Bronchus fibroblast of lung (primary cell): Measurements from ENCODE around the gene SLC35G6. TPM values are rescaled to one million over a fixed set of nuclear protein-coding genes. Genes with fewer than 3 reads are reported as not detected.

Source experiments
- total RNA-seq: library from RNA; depleted of rRNA; stranded (reverse); fragments of >200 nt; gene quantifications from 2 replicates; pipeline ENCODE4 v1.2.3, GENCODE V29; 2015

Gene SLC35G6
- not detected in 2 replicates for total RNA-seq

GRCh38 chr17:7481275-7481674, at the start of gene SLC35G6:
Gene SLC35G6, plus strand, starts transcription at chr17:7481446. Its CDS starts 71 bp downstream, at chr17:7481517.

GRCh38 chr17:7439462-7440112, 41.7 kb upstream of the SLC35G6 start, which contains the start of gene FGF11:
Gene FGF11, plus strand, starts transcription at chr17:7439512. Its CDS starts 109 bp downstream, at chr17:7439621.

GRCh38 chr17:7444682-7445618, 36.3 kb upstream of the SLC35G6 start, which contains the start of gene CHRNB1:
Gene CHRNB1, plus strand, starts transcription at chr17:7445061. Its CDS starts 67 bp downstream, at chr17:7445128.

GRCh38 chr17:7479213-7480088, 1.8 kb upstream of the SLC35G6 start, which contains the start of gene ZBTB4:
Gene ZBTB4, minus strand, starts transcription at chr17:7479631. Its CDS starts 12,830 bp downstream, at chr17:7466801.

GRCh38 chr17:7484067-7484918, 3.0 kb downstream of the SLC35G6 start, which contains the start of gene POLR2A:
Gene POLR2A, plus strand, starts transcription at chr17:7484366.

Other genes with a start within 250 kb of the SLC35G6 start
- gene DVL2, start 246.9 kb upstream of the SLC35G6 start, total RNA-seq = 57.5 and 65.3 TPM in 2 replicates
- 41.5 and 42.4 TPM in 2 replicates for gene PHF23, start 242.0 kb upstream of the SLC35G6 start, total RNA-seq
- gene GABARAP, start 239.0 kb upstream of the SLC35G6 start, total RNA-seq = 213 and 286 TPM in 2 replicates
- gene CTDNEP1, start 229.7 kb upstream of the SLC35G6 start, total RNA-seq = 58.0 and 67.5 TPM in 2 replicates
- gene ELP5, start 229.2 kb upstream of the SLC35G6 start, total RNA-seq = 37.8 and 40.9 TPM in 2 replicates
- gene CLDN7, start 219.0 kb upstream of the SLC35G6 start, total RNA-seq = 11.3 and 13.1 TPM in 2 replicates
- gene SLC2A4, start 199.7 kb upstream of the SLC35G6 start, total RNA-seq = 0.15 and 1.0 TPM in 2 replicates
- 0.34 TPM in 1 of 2 replicates, not detected in the other for gene YBX2, start 186.8 kb upstream of the SLC35G6 start, total RNA-seq
- 783 and 934 TPM in 2 replicates for gene EIF5A, start 173.8 kb upstream of the SLC35G6 start, total RNA-seq
- gene GPS2, start 166.1 kb upstream of the SLC35G6 start, total RNA-seq = 70.6 and 96.3 TPM in 2 replicates
- gene NEURL4, start 152.1 kb upstream of the SLC35G6 start, total RNA-seq = 9.9 and 12.2 TPM in 2 replicates
- gene ACAP1, start 144.9 kb upstream of the SLC35G6 start, total RNA-seq = 0.50 and 1.2 TPM in 2 replicates
- 7.6 and 7.9 TPM in 2 replicates for gene KCTD11, start 129.3 kb upstream of the SLC35G6 start, total RNA-seq
- gene TMEM95, start 126.3 kb upstream of the SLC35G6 start, total RNA-seq = 0.15 TPM in 1 of 2 replicates, not detected in the other
- under 0.01 TPM in 1 of 2 replicates, not detected in the other for gene TNK1, start 100.4 kb upstream of the SLC35G6 start, total RNA-seq
- gene PLSCR3, start 86.9 kb upstream of the SLC35G6 start, total RNA-seq = 43.9 and 45.8 TPM in 2 replicates
- gene TMEM256, start 77.3 kb upstream of the SLC35G6 start, total RNA-seq = 213 and 214 TPM in 2 replicates
- gene NLGN2, start 73.6 kb upstream of the SLC35G6 start, total RNA-seq = 9.1 and 10.3 TPM in 2 replicates
- not detected in 2 replicates for gene SPEM1, start 61.1 kb upstream of the SLC35G6 start, total RNA-seq
- not detected in 2 replicates for gene SPEM2, start 55.8 kb upstream of the SLC35G6 start, total RNA-seq
- gene SPEM3, start 52.6 kb upstream of the SLC35G6 start, total RNA-seq = not detected in 2 replicates
- 2.2 and 3.5 TPM in 2 replicates for gene TMEM102, start 46.0 kb upstream of the SLC35G6 start, total RNA-seq
- 0.30 TPM in 1 of 2 replicates, not detected in the other for gene FGF11, start 41.9 kb upstream of the SLC35G6 start, total RNA-seq
- gene CHRNB1, start 36.4 kb upstream of the SLC35G6 start, total RNA-seq = 2.0 and 3.6 TPM in 2 replicates
- gene ZBTB4, start 1.8 kb upstream of the SLC35G6 start, total RNA-seq = 15.3 and 16.6 TPM in 2 replicates
- 21.5 and 22.1 TPM in 2 replicates for gene POLR2A, start 2.9 kb downstream of the SLC35G6 start, total RNA-seq
- 21.4 and 23.6 TPM in 2 replicates for gene TNFSF12, start 67.6 kb downstream of the SLC35G6 start, total RNA-seq
- 1.2 TPM in 2 replicates for gene TNFSF13, start 77.3 kb downstream of the SLC35G6 start, total RNA-seq
- 70.2 and 87.8 TPM in 2 replicates for gene SENP3, start 80.5 kb downstream of the SLC35G6 start, total RNA-seq
- 27.7 and 27.8 TPM in 2 replicates for gene CD68, start 98.2 kb downstream of the SLC35G6 start, total RNA-seq
- gene MPDU1, start 102.4 kb downstream of the SLC35G6 start, total RNA-seq = 243 and 251 TPM in 2 replicates
- gene SOX15, start 108.6 kb downstream of the SLC35G6 start, total RNA-seq = 2.4 and 2.7 TPM in 2 replicates
- gene FXR2, start 133.5 kb downstream of the SLC35G6 start, total RNA-seq = 30.6 and 36.0 TPM in 2 replicates
- 34.1 and 35.5 TPM in 2 replicates for gene SAT2, start 146.4 kb downstream of the SLC35G6 start, total RNA-seq
- gene SHBG, start 148.7 kb downstream of the SLC35G6 start, total RNA-seq = 0.15 and 0.84 TPM in 2 replicates
- not detected in 2 replicates for gene ATP1B2, start 169.5 kb downstream of the SLC35G6 start, total RNA-seq
- 57.2 and 61.9 TPM in 2 replicates for gene TP53, start 206.0 kb downstream of the SLC35G6 start, total RNA-seq
- 21.7 and 22.7 TPM in 2 replicates for gene WRAP53, start 207.0 kb downstream of the SLC35G6 start, total RNA-seq
- 0.67 and 0.89 TPM in 2 replicates for gene EFNB3, start 223.8 kb downstream of the SLC35G6 start, total RNA-seq
- gene DNAH2, start 236.3 kb downstream of the SLC35G6 start, total RNA-seq = under 0.01 and 0.17 TPM in 2 replicates